ENCODE measurements around the gene SYNE1.

Gene SYNE1

DNA sequence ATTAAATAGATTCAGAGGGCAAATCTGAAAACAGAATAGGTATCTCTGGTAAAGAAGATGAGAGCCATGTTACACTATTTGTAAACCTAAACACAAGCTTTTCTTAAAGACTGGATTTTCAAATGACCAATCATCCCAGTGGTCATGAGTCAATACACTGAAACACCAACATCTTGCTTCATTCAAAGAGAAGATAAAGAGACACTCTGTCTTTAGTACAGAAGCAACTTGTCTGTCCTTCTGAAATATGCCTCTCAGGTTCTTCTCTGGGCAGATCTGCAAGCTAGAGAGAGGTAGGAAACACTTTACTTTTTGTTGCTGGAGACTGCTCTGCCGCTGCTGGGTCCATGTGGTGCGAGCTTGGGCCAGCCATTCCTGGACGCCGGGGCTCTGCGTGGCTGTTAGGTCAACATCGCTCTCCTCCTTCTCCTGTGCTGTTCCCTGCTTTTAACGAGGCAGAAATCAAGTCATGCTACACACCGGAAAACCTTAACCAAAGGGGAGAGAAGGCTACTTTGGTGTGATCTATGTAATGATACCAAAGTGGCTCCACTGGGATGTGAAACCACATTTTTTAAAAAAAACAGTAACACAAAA, 368.2 kb downstream of the SYNE1 start:
- DNase-seq (ENCODE audit: low read depth) = no peak
- H3K4me3 ChIP-seq (ENCODE audit: low read depth, low read length) = no peak overlapping the region

DNA sequence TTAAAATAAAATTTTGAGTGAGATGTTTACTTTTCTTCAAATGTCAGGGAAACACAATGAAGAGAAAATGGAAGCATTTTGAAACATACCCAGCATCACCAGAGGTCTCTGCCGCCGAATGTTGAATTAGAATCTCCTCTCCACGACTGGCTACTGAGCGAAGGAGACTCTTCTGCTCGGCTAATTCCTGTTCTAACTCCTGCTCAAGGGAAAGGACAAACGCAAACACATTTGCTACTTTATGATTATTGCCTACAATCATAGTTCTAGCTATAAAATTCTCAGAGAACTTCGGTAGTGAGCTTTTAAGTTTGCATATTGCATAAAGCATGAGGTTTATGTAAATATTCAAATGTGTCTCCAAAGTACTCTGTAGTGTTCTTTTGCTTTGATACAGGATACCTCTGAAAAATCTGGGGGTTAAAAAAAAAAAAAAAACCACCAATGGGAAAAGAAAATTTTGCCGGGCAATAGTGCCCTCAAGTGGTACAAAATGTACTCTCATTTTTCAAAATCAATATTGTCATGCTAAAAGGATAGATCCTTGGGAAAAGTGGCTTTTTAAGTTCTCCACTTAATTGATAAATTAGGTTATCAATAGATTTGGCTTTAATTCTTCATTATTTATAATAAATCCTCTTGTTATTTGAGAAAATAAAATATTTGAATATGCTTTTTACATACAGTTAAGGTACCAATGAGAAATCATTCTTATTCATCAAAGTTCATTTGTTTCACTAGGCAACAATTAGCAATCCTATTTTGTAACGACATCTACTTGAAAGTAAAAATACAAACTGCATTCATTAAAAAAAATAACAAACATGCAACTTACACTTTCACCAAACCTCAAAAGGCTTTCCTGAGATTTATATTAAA, 369.0 kb downstream of the SYNE1 start:
- no peak for DNase-seq (ENCODE audit: low read depth)

DNA sequence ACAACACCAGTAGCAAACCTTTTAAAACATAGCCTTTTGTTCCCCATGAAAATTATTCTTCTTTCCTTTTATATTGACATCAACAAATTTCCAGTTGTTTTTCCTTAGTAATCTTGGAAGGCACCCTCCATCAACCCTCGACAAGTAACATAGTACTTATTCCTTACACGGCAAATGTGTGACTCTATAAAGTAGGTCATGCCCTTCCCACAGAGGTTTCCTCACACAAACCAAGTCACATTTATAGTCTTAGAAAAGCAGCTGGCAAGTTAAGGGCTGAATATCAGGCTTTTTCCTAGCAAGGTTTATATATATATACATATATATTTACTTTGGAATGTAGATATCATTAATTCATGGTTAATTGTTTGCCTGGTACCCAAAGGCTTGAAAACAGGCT, 371.5 kb downstream of the SYNE1 start:
- no peak for DNase-seq (ENCODE audit: low read depth)

More for the DNA sequence above, 369.0 kb downstream of the SYNE1 start:
- H3K4me3 ChIP-seq (ENCODE audit: low read depth, low read length) = no peak overlapping the region

DNA sequence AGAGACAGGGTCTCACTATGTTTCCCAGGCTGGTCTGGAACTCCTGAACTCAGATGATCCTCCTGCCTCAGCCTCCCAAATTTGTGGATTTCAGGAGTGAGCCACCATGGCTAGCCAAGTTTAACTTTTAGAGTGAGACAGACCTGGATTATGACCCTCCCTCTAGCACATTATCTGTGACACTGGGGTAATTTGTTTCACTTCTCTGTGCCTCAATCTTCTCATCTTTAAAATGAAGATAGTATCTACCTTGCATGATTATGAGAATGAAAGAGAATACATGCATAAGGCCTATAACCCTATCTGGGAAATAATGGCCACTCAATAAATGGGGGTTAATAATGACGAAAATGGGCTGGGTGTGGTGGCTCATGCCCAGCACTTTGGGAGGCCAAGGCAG, 373.6 kb downstream of the SYNE1 start:
- no peak for DNase-seq (ENCODE audit: low read depth)
- no peak overlapping the region for H3K4me3 ChIP-seq (ENCODE audit: low read depth, low read length)

More for the DNA sequence above, 371.5 kb downstream of the SYNE1 start:
- H3K4me3 ChIP-seq (ENCODE audit: low read depth, low read length) = no peak overlapping the region

DNA sequence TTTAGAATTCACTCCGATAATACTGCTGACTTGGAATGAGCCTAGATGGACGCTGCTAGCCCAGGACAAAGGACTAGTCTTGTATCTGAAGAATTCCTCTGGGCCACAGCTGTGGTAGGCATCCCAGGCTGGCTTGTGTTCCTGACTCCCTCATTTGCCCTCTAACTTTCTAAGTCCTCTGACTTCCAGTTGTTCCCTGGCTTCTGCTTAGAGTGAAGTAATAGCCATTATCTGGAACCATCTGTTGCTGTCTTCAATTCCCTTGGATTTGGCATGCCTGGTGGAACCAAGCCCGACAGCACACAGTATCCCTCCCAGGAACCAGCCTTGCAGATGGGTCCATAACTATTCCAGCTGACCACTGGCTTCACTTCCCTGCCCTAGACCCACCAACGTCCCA, 376.0 kb downstream of the SYNE1 start:
- no peak for DNase-seq (ENCODE audit: low read depth)

DNA sequence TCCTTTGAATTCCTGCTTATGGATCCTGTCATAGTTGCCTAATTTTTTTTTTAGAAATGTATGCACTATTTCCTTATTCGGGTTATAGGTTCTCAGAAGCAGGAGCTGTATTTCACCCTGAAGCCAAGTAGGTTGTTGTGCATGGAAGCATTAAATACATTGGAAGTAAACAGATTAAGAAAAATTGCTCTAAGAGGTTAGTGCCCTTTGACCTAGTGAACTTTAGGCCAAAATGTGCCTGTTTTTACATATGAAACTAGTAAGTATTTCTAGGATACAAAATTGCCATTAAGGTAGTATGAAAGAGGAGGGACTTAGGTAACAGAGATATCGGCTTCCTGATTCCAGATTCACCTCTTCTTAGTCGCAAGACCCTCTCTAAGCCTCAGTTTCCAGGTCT, 377.9 kb downstream of the SYNE1 start:
- no peak for DNase-seq (ENCODE audit: low read depth)
- H3K4me3 ChIP-seq (ENCODE audit: low read depth, low read length) = no peak overlapping the region

More for the DNA sequence above, 376.0 kb downstream of the SYNE1 start:
- no peak overlapping the region for H3K4me3 ChIP-seq (ENCODE audit: low read depth, low read length)

DNA sequence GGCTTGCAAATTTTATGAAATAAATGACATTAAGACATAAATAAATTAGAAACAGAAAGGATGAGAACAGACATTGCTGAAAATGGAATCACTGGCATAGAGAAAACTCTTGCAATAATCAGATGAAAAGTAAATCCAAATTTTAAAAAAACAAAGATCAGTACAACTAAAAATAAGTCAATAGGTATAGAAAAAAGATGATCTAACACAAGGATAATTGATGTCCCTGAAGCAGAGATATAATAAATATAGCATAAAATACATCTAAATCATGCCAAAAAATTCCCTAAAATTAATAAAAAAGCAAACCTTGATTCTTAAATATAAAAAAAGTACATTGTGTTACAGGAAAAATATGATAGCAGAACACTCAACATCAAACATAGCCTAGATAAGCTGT, 379.6 kb downstream of the SYNE1 start:
- no peak for DNase-seq (ENCODE audit: low read depth)
- H3K4me3 ChIP-seq (ENCODE audit: low read depth, low read length) = no peak overlapping the region

DNA sequence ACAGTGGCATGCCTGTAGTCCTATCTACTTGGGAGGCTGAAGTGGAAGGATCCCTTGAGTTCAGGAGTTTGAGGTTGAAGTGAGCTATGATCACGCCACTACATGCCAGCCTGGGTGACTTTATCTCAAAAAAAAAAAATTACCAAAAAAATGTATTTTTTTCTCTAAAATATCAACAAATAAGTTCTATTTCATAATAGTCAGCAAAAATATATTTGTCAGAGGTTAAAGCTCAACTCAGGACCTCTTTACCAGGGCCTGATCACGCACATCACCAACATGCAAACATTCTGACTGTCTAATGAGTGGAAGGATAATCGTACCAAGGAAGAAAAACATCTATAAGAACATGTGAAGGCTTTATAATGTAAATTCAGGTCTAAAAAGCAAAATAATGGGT, 387.0 kb downstream of the SYNE1 start:
- no peak for DNase-seq (ENCODE audit: low read depth)
- H3K4me3 ChIP-seq (ENCODE audit: low read depth, low read length) = no peak overlapping the region

DNA sequence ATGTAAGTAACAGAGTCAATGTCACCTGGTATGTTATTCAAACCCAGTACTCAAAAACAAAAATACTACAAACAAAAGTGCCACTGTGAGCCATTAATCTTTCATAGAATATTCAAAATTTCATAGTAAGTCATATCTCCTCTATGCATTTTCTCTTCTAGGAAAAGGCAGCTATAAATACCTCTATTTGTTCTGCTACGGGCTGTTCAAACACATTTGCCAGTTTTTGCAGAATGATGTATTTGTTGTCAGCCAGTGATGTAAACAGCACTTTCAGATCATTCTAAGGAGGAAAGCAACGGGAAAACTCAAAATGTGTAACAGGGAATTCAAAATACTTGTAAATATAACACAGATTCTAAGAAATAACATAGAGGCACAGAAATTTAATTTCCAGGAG, 388.2 kb downstream of the SYNE1 start:
- H3K4me3 ChIP-seq (ENCODE audit: low read depth, low read length) = no peak overlapping the region
- no peak for DNase-seq (ENCODE audit: low read depth)

DNA sequence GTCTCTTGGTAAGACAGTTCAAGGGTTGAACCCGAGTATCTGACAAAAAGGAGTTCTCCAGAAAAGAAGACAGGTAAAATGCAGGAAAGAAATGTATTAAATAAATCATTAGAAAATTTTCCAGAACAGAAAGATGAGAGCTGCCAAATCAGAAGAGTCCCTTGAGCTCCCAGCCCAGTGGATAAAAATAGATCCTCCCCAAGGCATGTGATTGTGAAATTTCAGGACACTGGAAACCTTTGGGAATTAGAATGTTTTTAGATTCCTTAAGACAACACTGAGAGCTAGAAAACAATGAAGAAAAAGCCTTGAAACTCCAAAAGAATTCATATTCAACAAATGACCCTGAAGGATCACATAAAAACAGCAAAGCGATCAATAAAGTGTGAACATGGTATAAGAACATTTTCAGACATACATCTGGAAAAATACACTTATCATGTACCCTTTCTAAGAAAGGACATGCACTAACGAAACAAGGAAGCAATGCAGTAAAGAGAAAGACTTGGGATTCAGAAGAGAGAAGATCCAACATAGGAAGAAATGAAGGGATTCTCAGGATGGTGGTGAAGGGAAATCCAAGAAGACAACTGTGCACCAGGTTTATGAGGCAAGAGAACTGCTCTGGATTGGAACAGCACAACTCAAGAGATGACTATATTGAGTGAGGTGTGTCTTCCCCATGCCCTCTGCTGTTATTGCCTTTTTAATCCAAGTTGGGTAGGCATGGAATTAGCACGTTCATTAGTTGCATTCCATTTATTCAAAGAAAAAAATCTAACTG, 390.4 kb downstream of the SYNE1 start:
- no peak overlapping the region for H3K4me3 ChIP-seq (ENCODE audit: low read depth, low read length)
- no peak for DNase-seq (ENCODE audit: low read depth)

DNA sequence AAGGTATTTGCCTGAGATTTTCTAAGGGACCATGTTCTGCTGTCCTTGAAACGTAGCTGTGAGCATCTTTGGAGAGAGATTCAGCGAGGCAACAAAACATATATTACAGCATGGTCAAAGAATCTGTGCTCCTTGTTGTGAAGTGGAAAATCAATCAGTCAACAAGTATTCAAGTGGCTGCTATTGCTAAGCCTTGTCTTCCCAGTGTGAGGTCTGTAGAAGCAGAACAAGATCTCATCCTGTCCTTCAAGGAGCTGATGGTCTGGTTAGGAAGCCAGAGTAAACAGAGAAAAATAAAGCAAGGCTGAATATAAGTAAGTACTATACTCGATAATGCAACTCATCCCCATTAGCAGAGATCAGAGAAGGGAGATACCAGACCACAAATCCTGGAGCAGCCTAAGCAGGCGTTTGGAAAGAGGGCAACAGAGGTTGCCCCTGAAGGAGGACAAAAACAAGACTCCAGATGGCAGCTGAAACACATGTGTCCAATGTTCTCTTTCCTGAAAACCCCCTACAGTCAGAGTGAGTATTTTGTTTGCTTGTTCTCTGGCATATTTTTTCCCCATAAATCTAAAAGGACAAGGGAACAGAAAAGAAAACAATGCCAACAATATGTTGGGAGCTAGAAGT, 392.0 kb downstream of the SYNE1 start:
- no peak overlapping the region for H3K4me3 ChIP-seq (ENCODE audit: low read depth, low read length)
- DNase-seq (ENCODE audit: low read depth) = no peak

DNA sequence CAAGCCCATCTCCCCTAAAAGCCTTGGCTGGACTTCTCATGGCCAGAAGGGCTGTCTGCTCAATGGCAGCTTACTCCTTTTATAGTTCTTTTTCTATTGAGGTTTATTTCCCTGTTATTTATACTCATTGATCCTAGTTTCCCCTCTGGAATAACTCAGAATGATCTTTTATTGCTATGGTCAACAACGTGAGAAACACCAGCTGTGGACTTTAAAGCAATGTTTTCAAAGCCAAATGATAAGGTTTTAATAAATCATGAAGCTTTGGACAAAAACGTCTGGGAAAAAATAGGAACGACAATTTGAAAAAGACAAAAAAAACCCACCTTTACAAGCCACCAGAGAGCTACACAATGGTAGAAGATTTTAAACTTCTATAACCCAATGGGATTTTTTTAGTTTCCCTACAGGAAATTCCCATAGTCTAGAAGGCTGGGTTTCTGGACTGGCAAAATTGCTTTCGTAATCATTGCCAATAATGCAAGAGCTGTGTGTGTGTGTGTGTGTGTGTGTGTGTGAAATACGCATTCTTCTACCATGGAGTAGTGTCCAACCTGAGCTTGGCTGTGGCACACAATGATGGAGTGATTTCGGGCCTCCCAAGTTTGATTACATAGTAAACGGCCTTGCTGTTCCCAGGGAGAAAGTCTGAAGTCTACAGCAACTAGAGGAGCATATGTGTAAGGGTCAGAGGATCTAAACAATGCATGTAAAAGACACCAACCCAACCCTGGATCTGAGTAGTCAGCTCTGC, 396.0 kb downstream of the SYNE1 start:
- H3K4me3 ChIP-seq (ENCODE audit: low read depth, low read length) = no peak overlapping the region
- DNase-seq (ENCODE audit: low read depth) = no peak

DNA sequence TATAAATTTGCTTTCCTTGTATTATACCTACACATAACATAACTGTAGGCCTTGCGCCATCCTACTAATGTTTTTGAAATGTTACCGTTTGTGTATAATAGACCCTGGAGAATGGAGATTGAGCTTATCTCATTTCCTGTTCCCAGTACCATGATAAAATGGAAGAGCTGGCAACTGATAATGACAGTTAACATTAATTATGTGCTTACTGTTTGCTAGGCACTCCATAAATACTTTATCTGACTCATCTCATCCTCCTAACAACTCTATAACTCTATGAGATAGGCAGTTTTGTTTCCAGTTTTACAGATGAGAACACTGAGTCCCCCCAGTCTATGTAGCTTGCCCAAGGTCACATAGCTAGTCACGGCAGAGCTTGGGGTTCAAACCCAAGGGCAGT, 396.7 kb downstream of the SYNE1 start:
- DNase-seq (ENCODE audit: low read depth) = no peak
- no peak overlapping the region for H3K4me3 ChIP-seq (ENCODE audit: low read depth, low read length)

DNA sequence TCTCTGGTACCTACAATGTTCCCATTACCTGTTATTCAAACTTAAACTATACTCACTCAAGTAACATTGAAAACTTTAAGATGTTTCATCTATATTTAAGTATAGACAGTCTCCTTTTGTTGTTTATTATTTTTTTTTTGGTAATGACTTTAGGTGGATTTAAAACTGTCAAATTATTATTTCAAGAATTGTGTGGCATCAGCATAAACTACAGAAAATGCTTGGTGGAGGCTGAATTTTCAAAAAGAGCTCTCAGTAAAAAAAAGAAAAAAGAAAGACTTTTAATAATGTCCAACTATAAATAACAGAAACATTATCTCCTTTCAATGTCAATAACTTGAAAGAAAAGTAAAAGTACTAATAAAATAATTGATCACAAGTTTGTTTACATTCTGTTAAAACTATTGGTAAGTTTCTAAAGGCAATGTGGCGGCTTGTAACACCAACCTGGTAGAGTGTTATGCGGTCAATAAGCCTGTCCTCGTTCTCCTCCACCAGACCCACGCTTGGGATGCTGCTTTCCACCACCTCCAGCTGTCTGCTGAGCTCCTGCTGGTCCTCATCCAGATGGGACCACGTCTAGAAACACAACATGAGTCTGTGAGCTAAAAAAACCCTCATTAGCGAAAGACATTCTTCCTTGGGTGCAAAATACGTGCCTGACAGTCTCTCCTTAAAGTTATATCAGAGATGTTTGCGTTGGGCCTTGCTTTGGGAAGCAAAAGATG, 400.6 kb downstream of the SYNE1 start:
- DNase-seq (ENCODE audit: low read depth) = no peak

DNA sequence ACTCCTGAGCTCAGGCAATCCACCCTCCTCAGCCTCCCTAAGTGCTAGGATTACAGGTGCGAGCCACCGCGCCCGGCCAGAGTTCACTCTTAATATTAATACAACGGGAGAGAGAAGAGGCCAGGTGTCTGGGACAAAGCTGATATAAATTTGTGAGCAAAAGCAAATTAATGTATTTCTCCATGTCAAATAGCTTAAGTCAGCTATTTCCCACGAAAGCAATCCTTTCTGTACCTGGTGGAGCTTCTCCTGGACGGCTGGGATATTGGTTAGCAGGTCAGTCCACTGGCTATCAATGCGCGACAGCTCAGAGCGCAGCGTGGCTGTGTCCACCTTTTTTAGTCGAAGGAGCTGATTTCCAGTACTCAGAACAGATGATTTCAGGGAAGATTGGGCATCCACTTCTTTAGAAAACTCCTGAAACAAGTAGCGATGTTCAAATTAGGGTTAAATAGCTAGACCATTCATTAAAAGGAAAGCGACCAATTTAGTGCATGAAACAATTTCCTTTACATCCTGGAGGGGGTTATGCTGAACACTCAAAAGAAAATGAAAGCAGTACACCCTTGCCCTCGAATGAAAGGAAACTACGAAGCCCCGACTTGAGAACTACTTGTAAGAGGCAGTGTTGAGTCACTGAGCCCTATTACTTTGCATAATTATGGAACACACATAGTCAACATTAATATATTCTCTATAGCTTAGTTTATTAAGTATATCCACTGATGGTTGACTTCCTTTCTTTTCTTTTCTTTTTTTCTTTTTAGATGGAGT, 403.4 kb downstream of the SYNE1 start:
- DNase-seq (ENCODE audit: low read depth) = no peak
- H3K4me3 ChIP-seq (ENCODE audit: low read depth, low read length) = no peak overlapping the region

More for the DNA sequence above, 400.6 kb downstream of the SYNE1 start:
- no peak overlapping the region for H3K4me3 ChIP-seq (ENCODE audit: low read depth, low read length)

DNA sequence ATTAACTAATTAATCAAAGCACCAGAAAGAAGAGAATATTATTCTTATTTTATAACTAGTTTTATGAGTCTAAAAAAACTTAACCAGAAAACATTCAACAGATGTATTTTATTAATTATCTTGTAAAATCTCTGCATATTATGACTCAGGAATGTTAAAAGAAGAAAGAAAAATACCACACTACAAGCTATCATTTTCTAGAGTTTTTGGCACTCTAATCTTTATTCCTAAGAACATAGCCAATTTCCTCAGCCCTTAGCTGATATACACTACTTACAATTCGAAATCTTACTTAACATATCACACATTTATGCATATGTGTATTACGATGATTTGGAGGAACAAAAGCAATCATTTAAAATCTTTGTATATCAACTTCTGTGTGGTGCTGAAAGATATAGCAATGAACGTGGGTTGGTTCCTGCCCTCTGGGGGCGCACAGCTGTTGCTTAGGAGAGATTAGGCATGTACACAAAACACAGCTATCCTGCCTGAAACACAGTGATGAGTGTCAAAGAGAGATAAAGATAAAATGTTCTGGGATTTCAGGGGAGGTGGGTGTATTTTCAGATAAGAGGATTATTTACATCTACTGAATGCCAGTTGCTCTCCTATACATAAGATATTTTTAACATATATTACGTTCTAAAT, 404.5 kb downstream of the SYNE1 start:
- no peak overlapping the region for H3K4me3 ChIP-seq (ENCODE audit: low read depth, low read length)
- DNase-seq (ENCODE audit: low read depth) = no peak

DNA sequence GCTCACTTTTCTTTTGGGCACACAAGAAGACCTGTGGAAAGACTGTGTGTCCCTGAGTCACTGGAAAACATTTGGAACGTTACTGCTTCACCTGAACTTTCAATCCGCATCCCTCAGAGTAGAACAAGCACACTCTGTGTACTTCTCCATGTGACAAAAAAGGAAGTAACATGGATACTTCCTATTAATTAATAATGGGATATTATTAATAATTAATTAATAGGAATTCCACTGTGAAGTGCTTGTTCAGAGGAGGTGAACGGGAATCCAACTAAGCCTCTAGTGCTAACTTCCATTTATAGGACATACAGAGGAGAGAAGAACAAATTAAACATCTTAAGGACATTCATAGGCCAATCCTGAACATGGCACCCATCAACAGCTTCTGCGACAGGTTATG, 407.8 kb downstream of the SYNE1 start:
- no peak overlapping the region for H3K4me3 ChIP-seq (ENCODE audit: low read depth, low read length)
- DNase-seq (ENCODE audit: low read depth) = no peak
